Hematopoietic multipotent progenitor cell treated with erythropoietin and hydrocortisone succinate and interleukin-3 and kit ligand, for 8 days (in vitro differentiated cells): ENCODE measurements around the gene MTMR6.

Source experiments
- DNase-seq: peaks from one replicate; pipeline ENCODE4 v3.0.0-alpha.2; 2015

MTMR6 gene

DNA sequence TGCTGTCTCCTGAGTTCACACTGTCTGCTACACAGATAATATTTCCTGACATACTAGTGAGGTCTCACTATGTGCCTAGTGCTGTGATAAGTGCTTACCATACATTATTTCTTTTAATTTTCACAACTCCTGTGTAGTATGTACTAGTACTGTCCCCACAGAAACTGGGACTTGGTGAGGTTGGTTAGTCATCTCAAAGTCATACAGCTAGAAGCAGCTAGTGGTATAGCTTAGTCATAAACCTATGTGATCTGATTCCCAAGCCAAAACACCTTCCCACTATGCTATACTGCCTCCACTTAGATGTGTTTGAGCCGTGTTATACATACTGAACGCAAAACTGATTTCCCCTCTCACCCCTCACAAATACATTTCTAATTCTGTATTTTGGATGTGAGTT is 10.5 kb downstream of the MTMR6 start:
- DNase-seq: no peak

GRCh38 chr13:25268561-25268960 is 18.7 kb downstream of the MTMR6 start:
- DNase-seq: no peak

- peak; percentile 36 for DNase-seq
These were observed 19.6 kb downstream of the MTMR6 start for GRCh38 chr13:25267715-25268114.

DNA sequence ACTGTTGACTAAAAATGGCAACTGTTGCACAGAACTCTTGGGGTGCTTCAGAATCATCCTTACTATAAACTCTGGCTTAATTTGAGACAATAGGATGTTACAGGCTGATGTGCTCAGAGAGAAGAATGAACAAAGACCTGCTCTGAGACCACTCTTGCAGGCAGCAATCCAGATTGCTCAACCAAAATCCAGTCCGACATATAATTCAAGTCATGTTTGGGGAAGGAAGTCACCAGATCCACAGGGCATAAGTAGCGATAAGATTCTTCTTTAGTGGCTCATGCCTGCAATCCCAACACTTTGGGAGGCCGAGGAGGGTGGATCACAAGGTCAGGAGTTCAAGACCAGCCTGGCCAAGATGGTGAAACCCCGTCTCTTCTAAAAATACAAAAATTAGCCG is 20.6 kb downstream of the MTMR6 start:
- DNase-seq: no peak

GRCh38 chr13:25262261-25262660 is 25.0 kb downstream of the MTMR6 start:
- no peak for DNase-seq

GRCh38 chr13:25253702-25254101 is 33.6 kb downstream of the MTMR6 start:
- no peak for DNase-seq

GRCh38 chr13:25252752-25253151 is 34.5 kb downstream of the MTMR6 start:
- no peak for DNase-seq

- DNase-seq: no peak
These were observed 35.1 kb downstream of the MTMR6 start for GRCh38 chr13:25252225-25252624.

- DNase-seq: peak; percentile 6
These were observed 38.2 kb downstream of the MTMR6 start for GRCh38 chr13:25249001-25249543.

DNA sequence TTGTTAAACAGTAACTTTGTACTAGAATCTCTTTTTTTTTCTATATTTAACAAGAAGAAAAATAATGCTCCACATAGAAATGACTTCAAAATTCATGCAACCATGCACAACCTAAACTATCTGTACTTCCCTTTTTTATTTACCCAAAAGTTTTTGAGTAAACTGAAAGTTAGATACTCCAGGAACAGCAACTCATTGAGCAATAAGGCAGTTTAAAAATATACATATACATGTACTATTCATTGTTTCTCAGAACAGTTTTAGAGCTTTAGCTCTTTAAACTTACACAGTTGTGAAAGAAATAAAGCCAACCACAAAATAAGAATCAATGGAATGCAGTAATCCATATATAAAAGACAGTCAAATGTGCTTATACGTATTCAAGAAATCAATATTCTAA is 39.2 kb downstream of the MTMR6 start:
- no peak for DNase-seq

- DNase-seq: no peak
These were observed 39.9 kb downstream of the MTMR6 start for GRCh38 chr13:25247360-25247759.

- DNase-seq: no peak
These were observed 43.2 kb downstream of the MTMR6 start for GRCh38 chr13:25244123-25244522.

DNA sequence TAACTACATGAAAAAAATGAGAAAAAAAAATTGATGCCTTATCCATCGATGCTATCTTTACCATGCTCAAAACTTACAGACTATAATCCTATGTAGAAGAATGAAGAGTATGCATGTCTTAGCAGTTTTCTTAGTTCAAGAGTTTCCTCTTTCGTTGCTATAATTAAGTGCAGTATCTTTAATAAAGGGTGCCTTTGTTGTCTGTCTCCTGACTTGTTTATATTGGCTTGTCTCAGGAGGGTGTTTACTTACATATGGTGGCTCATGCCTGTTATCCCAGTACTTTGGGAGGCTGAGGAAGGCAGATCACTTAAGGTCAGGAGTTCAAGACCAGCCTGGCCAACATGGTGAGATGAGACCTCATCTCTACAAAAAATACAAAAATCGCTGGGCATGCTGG is 44.3 kb downstream of the MTMR6 start:
- DNase-seq: no peak

- DNase-seq: no peak
These were observed 46.3 kb downstream of the MTMR6 start for GRCh38 chr13:25241007-25241406.

DNA sequence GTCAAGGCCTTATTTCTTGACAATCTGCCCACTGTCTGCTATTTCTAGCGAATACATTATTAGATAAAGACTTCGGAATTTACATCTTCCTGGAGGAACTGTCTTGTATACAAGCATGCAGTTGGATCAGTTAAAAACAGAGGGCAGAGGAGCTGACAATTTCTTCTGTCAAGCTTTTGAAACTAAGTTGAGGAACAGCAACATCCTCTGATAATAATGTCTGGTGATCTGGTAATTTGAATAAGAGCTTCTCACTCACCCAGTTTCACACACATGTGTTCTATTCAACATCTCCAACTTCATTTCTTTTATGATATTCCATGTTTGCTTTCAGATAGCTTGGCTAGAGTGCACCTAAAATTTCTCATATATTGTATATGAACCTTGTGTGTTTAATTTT is 50.2 kb downstream of the MTMR6 start:
- no peak for DNase-seq

- no peak for DNase-seq
These were observed 53.4 kb downstream of the MTMR6 start for GRCh38 chr13:25233861-25234260.

GRCh38 chr13:25232937-25233515 is 54.3 kb downstream of the MTMR6 start:
- peak; percentile 68 for DNase-seq

DNA sequence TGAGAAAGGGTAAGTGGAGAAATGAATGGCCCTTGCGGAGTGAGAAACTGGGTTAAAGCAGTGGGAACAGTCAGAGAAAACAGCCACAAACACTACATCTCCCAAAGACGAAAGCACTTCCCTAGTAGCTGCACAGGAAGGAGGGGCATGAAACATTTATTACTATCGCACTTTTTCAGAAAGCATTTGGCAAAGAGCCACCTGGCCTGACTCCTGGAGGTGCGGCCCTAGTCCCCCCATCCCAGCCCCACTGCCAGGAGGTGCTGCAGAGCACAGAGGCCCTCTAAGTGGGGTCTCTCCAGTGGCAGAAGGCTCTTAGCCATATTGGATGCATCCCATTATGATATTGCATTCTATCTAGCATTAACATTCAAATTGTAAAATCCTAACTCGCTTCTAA is 55.8 kb downstream of the MTMR6 start:
- DNase-seq: peak; percentile 71

- DNase-seq: no peak
These were observed 59.6 kb downstream of the MTMR6 start for GRCh38 chr13:25227690-25228089.

- DNase-seq: no peak
These were observed 61.3 kb downstream of the MTMR6 start for GRCh38 chr13:25225970-25226369.

DNA sequence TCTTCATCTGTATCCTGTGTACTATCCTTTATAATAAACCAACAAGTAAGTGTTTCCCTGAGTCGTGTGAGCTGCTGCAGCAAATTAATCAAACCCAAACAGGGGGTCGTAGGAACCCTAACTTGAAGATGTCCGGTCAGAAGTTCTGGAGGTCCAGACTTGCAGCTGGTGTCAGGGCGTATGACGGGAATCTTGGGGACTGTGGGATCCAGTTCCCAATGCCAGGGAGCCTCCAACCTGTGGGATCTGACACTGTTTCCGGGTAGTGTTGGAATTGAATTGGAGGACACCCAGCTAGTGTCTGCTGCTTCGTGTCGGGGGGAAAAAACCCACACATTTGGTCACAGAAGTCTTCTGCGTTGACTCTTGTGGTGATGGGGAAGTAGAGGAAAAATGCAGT is 63.1 kb downstream of the MTMR6 start:
- no peak for DNase-seq

DNA sequence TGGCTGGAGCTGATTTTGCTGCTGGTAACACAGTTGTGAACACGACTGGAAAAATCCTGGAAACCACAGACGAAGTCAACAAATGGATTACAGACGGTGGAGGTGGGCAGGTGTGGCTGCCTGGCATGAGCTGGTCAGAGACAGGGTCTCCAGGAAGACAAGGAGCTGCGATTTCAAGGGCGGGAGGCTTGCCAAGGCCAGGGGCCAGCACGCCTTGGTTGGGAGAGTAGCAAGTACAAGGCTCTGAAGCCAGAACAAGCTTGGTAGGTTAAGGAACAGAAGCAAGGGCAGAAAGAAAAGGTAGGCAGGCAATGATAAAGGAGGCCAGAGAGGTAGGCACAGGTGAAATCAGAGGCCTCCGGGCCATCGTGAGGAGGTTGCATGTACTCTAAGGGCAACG is 64.5 kb downstream of the MTMR6 start:
- DNase-seq: no peak

- no peak for DNase-seq
These were observed 69.3 kb downstream of the MTMR6 start for GRCh38 chr13:25218019-25218418.

- no peak for DNase-seq
These were observed 70.0 kb downstream of the MTMR6 start for GRCh38 chr13:25217023-25217885.

- DNase-seq: no peak
These were observed 72.1 kb downstream of the MTMR6 start for GRCh38 chr13:25215253-25215575.
